Transverse colon (tissue), 4 donors: ENCODE results near the gene GABBR2. TPM values are rescaled to one million over a fixed set of nuclear protein-coding genes. Genes with fewer than 3 reads are reported as not detected.

Experiments
- DNase-seq: peaks from one replicate; pipeline ENCODE4 v3.0.0-alpha.2; 2019
- H3K27ac ChIP-seq, 4 donors: fragments of 200-600 bp; sonication (generic); 2 replicates each; pipeline ENCODE4 v1.5.1; 2016 to 2018; ENCODE audit warnings: inconsistent platforms in 4 of 4
- H3K27me3 ChIP-seq: fragments of 200-600 bp; sonication (generic); 2 replicates; pipeline ENCODE4 v1.5.1; 2017; ENCODE audit warnings: inconsistent platforms
- H3K36me3 ChIP-seq, 4 donors: fragments of 200-600 bp; sonication (generic); 2 replicates each; pipeline ENCODE4 v1.5.1; 2017 to 2019; ENCODE audit warnings: inconsistent platforms in 4 of 4
- H3K4me1 ChIP-seq, 4 donors: fragments of 200-600 bp; sonication (generic); 2 replicates each; pipeline ENCODE4 v1.5.1; 2017 to 2020; ENCODE audit warnings: inconsistent platforms in 4 of 4
- H3K4me3 ChIP-seq, 4 donors: fragments of 200-600 bp; sonication (generic); 1 replicate in 1 of 4; 2 replicates in 3 of 4; pipeline versions ENCODE4 v1.5.1 to v1.6.1; 2017 to 2019; ENCODE audit warnings: inconsistent platforms in 4 of 4
- H3K9me3 ChIP-seq, 2 donors: fragments of 200-600 bp; sonication (generic); 2 replicates each; pipeline ENCODE4 v1.5.1; 2017 to 2019; ENCODE audit warnings: inconsistent platforms in 2 of 2
- EP300 ChIP-seq: sonication (generic); formaldehyde crosslinking; IDR thresholded peaks from one replicate; pipeline ENCODE4 v1.6.1; 2017; ENCODE audit warnings: antibody characterized with exemption, low read depth
- POLR2A ChIP-seq: fragments of 450-650 bp; IDR thresholded peaks from one replicate; pipeline ENCODE4 v1.6.1; 2016; ENCODE audit warnings: antibody characterized with exemption, mild to moderate bottlenecking, moderate library complexity
- POLR2AphosphoS5 ChIP-seq, 3 donors: sonication (generic); formaldehyde crosslinking; IDR thresholded peaks; one replicate each; pipeline ENCODE4 v1.6.1; 2016; ENCODE audit warnings: antibody characterized with exemption in 3 of 3
- WGBS, 2 donors: methylation state at CpG; one replicate each; pipeline ENCODE4 v1.1.5; 2018; ENCODE audit warnings: low coverage in 1 of 2; 5-methylcytosine and 5-hydroxymethylcytosine counted together
- in situ Hi-C, 4 donors: fragments of 200-750 bp; cut with MboI; loops; one replicate each; pipeline versions ENCODE4 v1.15.0 to v1.15.1; 2017; ENCODE audit warnings: low sequenced_read_pairs in 3 of 4, low pct_ligation_motif_present in 1 of 4, low pct_unique_long_range_greater_than_20kb in 1 of 4
- intact Hi-C: fragments of 100-400 bp; cut with DNase I; formaldehyde crosslinking; loops from one replicate; pipeline ENCODE4 v1.15.1; 2023; ENCODE audit warnings: low total_unique reads
- total RNA-seq, 4 donors: library from RNA; depleted of rRNA; stranded (reverse); fragments of >200 nt; gene quantifications; one replicate each; pipeline ENCODE4 v1.1.0, GENCODE V29; 2016
- TF ChIP-seq, protein P1 (sequence below), 5 experiments: fragments of 200-600 bp in 3 of 5; fragments of 450-650 bp in 2 of 5; sonication (generic) in 3 of 5; IDR thresholded peaks; 1 replicate in 2 of 5; 2 replicates in 3 of 5; pipeline ENCODE4 v1.5.1; 2016 to 2017; ENCODE audit warnings: antibody characterized with exemption in 5 of 5, inconsistent platforms in 3 of 5, mild to moderate bottlenecking in 2 of 5, moderate library complexity in 1 of 5

The GABBR2 gene
- total RNA-seq, 4 donors from 2014 or later = not detected

DNA sequence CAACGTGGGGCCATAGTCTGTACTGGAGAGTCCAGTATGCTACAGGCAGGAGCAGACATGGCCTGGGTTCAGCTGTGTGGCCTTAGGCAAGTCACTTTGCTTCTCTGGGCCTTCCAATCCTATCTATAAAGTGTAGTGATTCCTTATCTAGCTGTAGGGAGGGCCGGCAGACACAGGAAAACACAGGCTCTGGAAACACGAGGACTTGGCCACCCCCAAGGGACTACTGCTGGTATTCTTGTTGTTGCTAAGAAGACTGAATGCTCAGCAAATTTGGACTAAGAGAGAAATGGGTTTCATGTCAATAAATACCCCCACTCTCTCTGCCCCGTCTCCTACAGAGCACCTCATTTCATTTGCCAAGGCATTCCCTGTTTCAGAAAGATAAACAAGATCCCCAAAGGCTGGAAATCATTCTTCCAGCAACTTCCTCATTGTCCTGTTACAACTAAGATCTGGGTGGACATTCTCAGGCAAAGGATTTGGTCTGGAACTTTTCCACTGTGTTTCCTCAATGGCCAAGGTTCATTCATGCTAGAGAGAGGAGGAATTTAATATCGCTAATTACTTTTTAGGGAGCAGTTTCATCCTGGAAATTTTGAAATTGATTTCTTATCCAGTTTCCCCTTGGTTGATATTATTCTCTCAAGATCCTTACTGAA lies 105.8 kb downstream of the GABBR2 start:
- Histone ChIP-seq H3K27me3 (no peaks in the 10 kb centered on the region), H3K36me3 (no peaks in the 10 kb centered on the region), H3K9me3 (no peaks in the 10 kb centered on the region), H3K4me1 (no peaks in the 10 kb centered on the region), H3K4me3 (no peak overlapping the region), H3K27ac (no peak overlapping the region)
- intact Hi-C loops (no loop called here), in situ Hi-C loops (no loop called here)
- no peak for DNase-seq
- TF ChIP-seq POLR2AphosphoS5 (IDR thresholded peaks at IDR 0.05) (no peak), EP300 (no peak), POLR2A (no peak)
- TF ChIP-seq, protein P1, sequence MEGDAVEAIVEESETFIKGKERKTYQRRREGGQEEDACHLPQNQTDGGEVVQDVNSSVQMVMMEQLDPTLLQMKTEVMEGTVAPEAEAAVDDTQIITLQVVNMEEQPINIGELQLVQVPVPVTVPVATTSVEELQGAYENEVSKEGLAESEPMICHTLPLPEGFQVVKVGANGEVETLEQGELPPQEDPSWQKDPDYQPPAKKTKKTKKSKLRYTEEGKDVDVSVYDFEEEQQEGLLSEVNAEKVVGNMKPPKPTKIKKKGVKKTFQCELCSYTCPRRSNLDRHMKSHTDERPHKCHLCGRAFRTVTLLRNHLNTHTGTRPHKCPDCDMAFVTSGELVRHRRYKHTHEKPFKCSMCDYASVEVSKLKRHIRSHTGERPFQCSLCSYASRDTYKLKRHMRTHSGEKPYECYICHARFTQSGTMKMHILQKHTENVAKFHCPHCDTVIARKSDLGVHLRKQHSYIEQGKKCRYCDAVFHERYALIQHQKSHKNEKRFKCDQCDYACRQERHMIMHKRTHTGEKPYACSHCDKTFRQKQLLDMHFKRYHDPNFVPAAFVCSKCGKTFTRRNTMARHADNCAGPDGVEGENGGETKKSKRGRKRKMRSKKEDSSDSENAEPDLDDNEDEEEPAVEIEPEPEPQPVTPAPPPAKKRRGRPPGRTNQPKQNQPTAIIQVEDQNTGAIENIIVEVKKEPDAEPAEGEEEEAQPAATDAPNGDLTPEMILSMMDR (IDR thresholded peaks at IDR 0.05) = no peak
- WGBS, 2 donors = 44% methylated on average over 5 of the region's 5 CpGs; no CpG with 5 or more reads in 1 of the 2 donors

DNA sequence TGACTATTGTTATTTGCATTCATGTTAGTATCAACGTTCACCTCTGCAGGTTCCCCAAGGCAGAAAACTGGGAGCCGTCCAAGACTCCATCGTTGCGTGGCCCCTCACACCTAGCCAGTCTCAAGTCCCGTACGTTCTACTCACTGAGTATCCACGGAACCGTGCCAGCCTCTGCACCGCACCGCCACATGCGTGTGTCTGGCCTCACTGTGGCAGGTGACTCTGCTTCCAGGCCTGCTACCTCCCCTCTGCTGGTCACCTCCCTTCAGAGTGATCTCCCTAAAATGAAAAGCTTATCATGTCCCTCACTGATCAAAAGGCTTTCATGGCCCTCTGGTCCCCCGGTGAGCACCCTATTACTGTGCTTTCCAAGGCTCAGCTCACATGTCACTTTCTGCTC lies 108.1 kb downstream of the GABBR2 start:
- DNase-seq = no peak

DNA sequence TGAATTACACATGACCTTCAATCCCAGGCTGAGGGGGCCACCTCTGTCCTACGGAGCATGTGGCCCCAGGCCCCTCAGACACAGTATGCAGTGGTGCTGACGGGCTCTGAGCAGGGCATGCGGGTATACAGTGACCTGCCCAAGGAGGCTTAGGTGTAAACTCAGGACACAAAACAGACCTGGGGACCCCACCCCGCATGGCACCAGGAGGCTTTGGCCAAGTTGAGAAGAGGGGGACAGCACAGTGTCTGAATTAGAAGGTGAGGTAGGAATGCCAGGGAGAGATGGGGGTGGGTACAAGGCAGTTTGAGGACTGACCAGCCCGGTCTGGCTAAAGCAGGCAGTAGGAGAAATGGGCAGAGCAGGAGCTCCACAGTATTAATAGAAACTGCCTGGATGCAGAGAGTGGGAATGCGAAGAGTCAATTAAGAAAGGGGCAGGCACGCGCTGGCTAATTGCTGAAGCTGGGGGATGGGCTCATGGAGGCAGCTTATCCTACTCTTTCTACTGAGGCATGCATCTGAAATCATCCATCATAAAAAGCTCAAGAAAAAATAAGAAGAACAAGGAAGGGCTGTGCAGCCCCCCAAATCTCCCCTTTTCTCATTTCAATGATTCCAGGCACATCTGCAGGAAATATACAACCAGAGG lies 109.0 kb downstream of the GABBR2 start:
- 77 to 80% methylated on average over 4 to 8 of the region's 8 CpGs for WGBS, 2 donors
- Histone ChIP-seq H3K36me3 (no peaks in the 10 kb centered on the region), H3K9me3 (no peaks in the 10 kb centered on the region), H3K4me1 (no peaks in the 10 kb centered on the region), H3K4me3 (no peak overlapping the region), H3K27me3 (no peaks in the 10 kb centered on the region), H3K27ac (no peak overlapping the region)
- DNase-seq = no peak
- in situ Hi-C loops (no loop called here), intact Hi-C loops (no loop called here)
- TF ChIP-seq, protein P1 (IDR thresholded peaks at IDR 0.05) = no peak
- TF ChIP-seq POLR2AphosphoS5 (IDR thresholded peaks at IDR 0.05) (no peak), POLR2A (no peak), EP300 (no peak)

More for the DNA sequence above, 108.1 kb downstream of the GABBR2 start:
- no peaks in the 10 kb centered on the region for H3K36me3 ChIP-seq
- intact Hi-C loops (no loop called here), in situ Hi-C loops (no loop called here)
- H3K4me1 ChIP-seq = no peaks in the 10 kb centered on the region
- no peaks in the 10 kb centered on the region for H3K9me3 ChIP-seq
- 78 to 80% methylated on average over 1 to 12 of the region's 12 CpGs for WGBS, 2 donors
- H3K27me3 ChIP-seq = no peaks in the 10 kb centered on the region
- no peak overlapping the region for H3K27ac ChIP-seq
- TF ChIP-seq POLR2A (no peak), POLR2AphosphoS5 (IDR thresholded peaks at IDR 0.05) (no peak), EP300 (no peak)
- TF ChIP-seq, protein P1 (IDR thresholded peaks at IDR 0.05) = no peak
- H3K4me3 ChIP-seq = no peak overlapping the region

DNA sequence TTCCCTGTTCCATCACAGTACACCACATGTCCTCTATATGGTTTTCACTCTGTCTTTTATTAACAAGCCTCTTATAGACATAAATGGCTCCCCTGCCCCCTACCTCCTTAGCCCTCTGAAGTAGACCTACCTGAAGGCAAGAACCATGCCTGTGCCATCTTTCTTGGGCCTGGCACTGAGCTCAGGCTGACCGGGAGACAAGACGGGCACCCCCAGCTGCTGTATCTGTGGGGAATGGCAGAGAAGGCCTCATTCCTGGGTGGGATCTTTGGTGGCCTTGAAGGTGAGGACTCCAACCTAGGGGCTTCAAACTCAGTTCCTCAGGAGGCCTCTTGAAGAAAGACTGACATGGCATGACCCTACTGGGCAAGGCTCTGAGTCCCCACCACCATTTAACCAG lies 109.9 kb downstream of the GABBR2 start:
- H3K27ac ChIP-seq = no peak overlapping the region
- 93% methylated on average over 2 of the region's 2 CpGs; no CpG with 5 or more reads in 1 of the 2 donors for WGBS, 2 donors
- intact Hi-C loops = no loop called here
- in situ Hi-C loops = no loop called here
- no peak overlapping the region for H3K4me3 ChIP-seq
- no peaks in the 10 kb centered on the region for H3K36me3 ChIP-seq
- no peaks in the 10 kb centered on the region for H3K9me3 ChIP-seq
- DNase-seq = no peak
- H3K27me3 ChIP-seq = no peaks in the 10 kb centered on the region
- no peaks in the 10 kb centered on the region for H3K4me1 ChIP-seq
- TF ChIP-seq POLR2A = no peak
- no peak for TF ChIP-seq POLR2AphosphoS5 (IDR thresholded peaks at IDR 0.05)
- TF ChIP-seq EP300 = no peak
- TF ChIP-seq, protein P1 (IDR thresholded peaks at IDR 0.05) = no peak
